AG04449 (cell line): ENCODE data around the gene COL19A1.
"Not testable (repeated sequence)": the region's sequence is repeated elsewhere in the genome, so short reads cannot be mapped to it uniquely, and the experiment has no call there.

Experiments
- CTCF ChIA-PET: fragments of 350-600 bp; formaldehyde crosslinking; extraction: SDS; loops from one replicate; lab custom pipeline; 2021; ENCODE audit warnings: antibody characterized with exemption; lab: Yijun Ruan, JAX
- POLR2A ChIA-PET: fragments of 400-600, 350-600 bp; formaldehyde crosslinking; extraction: SDS; loops from one replicate; lab custom pipeline; 2020; ENCODE audit warnings: antibody characterized with exemption, inconsistent platforms; lab: Yijun Ruan, JAX
- DNase-seq: peaks from one replicate; pipeline ENCODE4 v3.0.0-alpha.2; 2010; ENCODE audit warnings: low read depth, low spot score
- H3K4me3 ChIP-seq: 2 replicates; pipeline ENCODE4 v1.5.1; 2011; ENCODE audit warnings: low read depth, mild to moderate bottlenecking, control low read depth, low read length
- CTCF ChIP-seq: IDR thresholded peaks from one replicate; pipeline ENCODE4 v1.5.1; 2011; ENCODE audit warnings: mild to moderate bottlenecking, moderate library complexity, low read length, control low read depth, inconsistent platforms; ENCODE audit not compliant: insufficient read depth; ENCODE audit errors: missing control alignments

The COL19A1 gene

GRCh38 chr6:69914015-69914485, 47.7 kb downstream of the COL19A1 start:
- ChIA-PET POLR2A (no interaction called here), CTCF (no interaction called here)
- TF ChIP-seq CTCF: no peak
- no peak overlapping the region for H3K4me3 ChIP-seq
- DNase-seq: no peak

- POLR2A ChIA-PET: no interaction called here
- no peak for DNase-seq
- CTCF ChIA-PET: no interaction called here
- TF ChIP-seq CTCF: no peak
- no peak overlapping the region for H3K4me3 ChIP-seq
These were observed 49.0 kb downstream of the COL19A1 start for GRCh38 chr6:69915346-69915745.

- ChIA-PET CTCF (no interaction called here), POLR2A (no interaction called here)
- H3K4me3 ChIP-seq: no peak overlapping the region
- DNase-seq: peak; percentile 10
- TF ChIP-seq CTCF: no peak
These were observed 51.5 kb downstream of the COL19A1 start for GRCh38 chr6:69917834-69918233.

GRCh38 chr6:69918813-69919475, 52.6 kb downstream of the COL19A1 start:
- DNase-seq: no peak
- CTCF ChIA-PET: no interaction called here

GRCh38 chr6:69921066-69921465, 54.7 kb downstream of the COL19A1 start:
- POLR2A ChIA-PET: not testable (repeated sequence)

More at GRCh38 chr6:69918813-69919475, 52.6 kb downstream of the COL19A1 start:
- H3K4me3 ChIP-seq: no peak overlapping the region
- POLR2A ChIA-PET: no interaction called here
- TF ChIP-seq CTCF: no peak

GRCh38 chr6:69921611-69922010, 55.3 kb downstream of the COL19A1 start:
- CTCF ChIA-PET, DNase-seq, H3K4me3 ChIP-seq, POLR2A ChIA-PET: not testable (repeated sequence)

More at GRCh38 chr6:69921066-69921465, 54.7 kb downstream of the COL19A1 start:
- DNase-seq, H3K4me3 ChIP-seq, CTCF ChIA-PET: not testable (repeated sequence)

- ChIA-PET CTCF (no interaction called here), POLR2A (no interaction called here)
- TF ChIP-seq CTCF: no peak
- no peak overlapping the region for H3K4me3 ChIP-seq
- DNase-seq: no peak
These were observed 60.4 kb downstream of the COL19A1 start for GRCh38 chr6:69926745-69927144.
